Gastrocnemius medialis (tissue), 4 donors: ENCODE measurements around the gene BMP3. TPM values are rescaled to one million over a fixed set of nuclear protein-coding genes. Genes with fewer than 3 reads are reported as not detected.

ENCODE experiments used
- ATAC-seq, 2 donors: fragments of 150-250 bp; one replicate each; pipeline ENCODE4 v1.9.1; 2016
- DNase-seq, 2 donors: peaks; one replicate each; pipeline ENCODE4 v3.0.0-alpha.2; 2019
- H3K27ac ChIP-seq, 4 donors: fragments of 200-600 bp; sonication (generic); 1 replicate in 1 of 4; 2 replicates in 3 of 4; pipeline ENCODE4 v1.5.1; 2016 to 2018; ENCODE audit warnings: mild to moderate bottlenecking in 2 of 4, moderate library complexity in 1 of 4
- H3K27me3 ChIP-seq, 3 donors: fragments of 200-600 bp; sonication (generic) in 2 of 3; 1 replicate in 1 of 3; 2 replicates in 2 of 3; pipeline versions ENCODE4 v1.5.1 to v1.6.0; 2016 to 2019; ENCODE audit warnings: mild to moderate bottlenecking in 1 of 3, moderate library complexity in 1 of 3
- H3K36me3 ChIP-seq, 2 donors: fragments of 200-600 bp; sonication (generic) in 1 of 2; one replicate each; pipeline ENCODE4 v1.5.1; 2017 to 2018
- H3K4me1 ChIP-seq, 2 donors: fragments of 200-600 bp; sonication (generic) in 1 of 2; one replicate each; pipeline ENCODE4 v1.5.1; 2016 to 2017; ENCODE audit warnings: mild to moderate bottlenecking in 2 of 2
- H3K4me3 ChIP-seq, 4 donors: fragments of 200-600 bp; sonication (generic) in 3 of 4; 1 replicate in 1 of 4; 2 replicates in 3 of 4; pipeline ENCODE4 v1.5.1; 2016 to 2019; ENCODE audit warnings: mild to moderate bottlenecking in 2 of 4
- H3K9me3 ChIP-seq, 3 donors: fragments of 200-600 bp; sonication (generic) in 2 of 3; 1 replicate in 1 of 3; 2 replicates in 2 of 3; pipeline ENCODE4 v1.5.1; 2016 to 2019
- POLR2A ChIP-seq, 2 donors: fragments of 450-650 bp; IDR thresholded peaks; one replicate each; pipeline ENCODE4 v1.6.1; 2017; ENCODE audit warnings: antibody characterized with exemption in 2 of 2, mild to moderate bottlenecking in 2 of 2, moderate library complexity in 2 of 2
- in situ Hi-C, 4 donors: fragments of 200-750 bp; cut with MboI; loops; one replicate each; pipeline versions ENCODE4 v1.15.0 to v1.8.0; 2017; ENCODE audit warnings: low sequenced_read_pairs in 4 of 4
- intact Hi-C: fragments of 100-400 bp; cut with DNase I; formaldehyde crosslinking; loops from one replicate; pipeline ENCODE4 v1.15.1; 2023; ENCODE audit warnings: low total_unique reads
- total RNA-seq, 4 donors: library from RNA; depleted of rRNA; stranded (reverse); fragments of >200 nt; gene quantifications; one replicate each; pipeline versions ENCODE4 v1.1.0 to v1.2.3, GENCODE V29; 2016
- TF ChIP-seq, protein P1 (sequence below), 5 experiments: fragments of 450-650 bp in 3 of 5; fragments of 200-600 bp in 2 of 5; sonication (generic) in 2 of 5; IDR thresholded peaks in 4 of 5; conservative IDR thresholded peaks in 1 of 5; 1 replicate in 4 of 5; 2 replicates in 1 of 5; pipeline ENCODE4 v1.5.1; 2016 to 2019; ENCODE audit warnings: antibody characterized with exemption in 5 of 5, mild to moderate bottlenecking in 3 of 5, moderate library complexity in 3 of 5

BMP3 gene
- total RNA-seq, 4 donors from 2014 or later, result 0.11 to 0.51 (median 0.20) TPM

DNA sequence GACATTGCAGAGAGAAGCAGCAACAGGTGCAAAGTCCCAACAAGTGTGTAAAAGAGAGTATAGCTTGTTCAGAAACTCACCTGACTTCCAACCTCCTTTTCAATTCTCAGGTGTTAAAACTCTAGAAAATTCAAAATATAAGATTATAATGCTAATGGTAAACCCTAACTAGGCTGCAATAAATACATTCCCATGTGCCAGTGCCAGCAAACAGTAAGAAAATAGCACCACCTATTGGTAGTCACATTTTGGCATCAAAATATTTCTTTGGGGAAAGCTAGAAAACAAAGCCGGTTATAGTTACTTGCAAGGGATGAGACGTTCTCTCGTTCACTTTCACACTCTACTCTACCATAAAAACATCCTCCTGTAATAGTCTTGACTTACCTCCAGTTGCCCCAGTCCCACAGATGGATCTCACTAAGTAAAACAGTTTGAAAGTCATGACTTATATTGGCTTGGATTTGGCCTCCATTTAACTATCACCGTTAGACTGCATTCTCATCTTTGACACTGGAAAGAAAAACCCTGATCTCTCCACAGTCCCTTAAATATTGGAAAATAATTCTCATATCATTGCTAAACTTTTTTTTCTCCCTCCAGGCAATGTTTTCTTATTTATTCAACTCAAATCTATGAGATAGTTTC is 9.6 kb downstream of the BMP3 start:
- Histone ChIP-seq H3K27ac (no peak overlapping the region), H3K4me1 (no peaks in the 10 kb centered on the region), H3K4me3 (no peak overlapping the region), H3K36me3 (no peaks in the 10 kb centered on the region), H3K27me3 (peaks cover 0 to 5% (median 0%) of the 10 kb centered on the region in 3 donors), H3K9me3 (no peaks in the 10 kb centered on the region)
- DNase-seq, result no peak
- in situ Hi-C loops (no loop called here), intact Hi-C loops (loop anchor here (5.0 kb wide), 1 partner anchor 673 kb away; no protein-coding TSS in a partner anchor)
- ATAC-seq, result no peak
- no peak for TF ChIP-seq POLR2A (IDR thresholded peaks at IDR 0.05)
- TF ChIP-seq, protein P1, sequence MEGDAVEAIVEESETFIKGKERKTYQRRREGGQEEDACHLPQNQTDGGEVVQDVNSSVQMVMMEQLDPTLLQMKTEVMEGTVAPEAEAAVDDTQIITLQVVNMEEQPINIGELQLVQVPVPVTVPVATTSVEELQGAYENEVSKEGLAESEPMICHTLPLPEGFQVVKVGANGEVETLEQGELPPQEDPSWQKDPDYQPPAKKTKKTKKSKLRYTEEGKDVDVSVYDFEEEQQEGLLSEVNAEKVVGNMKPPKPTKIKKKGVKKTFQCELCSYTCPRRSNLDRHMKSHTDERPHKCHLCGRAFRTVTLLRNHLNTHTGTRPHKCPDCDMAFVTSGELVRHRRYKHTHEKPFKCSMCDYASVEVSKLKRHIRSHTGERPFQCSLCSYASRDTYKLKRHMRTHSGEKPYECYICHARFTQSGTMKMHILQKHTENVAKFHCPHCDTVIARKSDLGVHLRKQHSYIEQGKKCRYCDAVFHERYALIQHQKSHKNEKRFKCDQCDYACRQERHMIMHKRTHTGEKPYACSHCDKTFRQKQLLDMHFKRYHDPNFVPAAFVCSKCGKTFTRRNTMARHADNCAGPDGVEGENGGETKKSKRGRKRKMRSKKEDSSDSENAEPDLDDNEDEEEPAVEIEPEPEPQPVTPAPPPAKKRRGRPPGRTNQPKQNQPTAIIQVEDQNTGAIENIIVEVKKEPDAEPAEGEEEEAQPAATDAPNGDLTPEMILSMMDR (IDR thresholded peaks at IDR 0.05 in 4 of 5, conservative IDR thresholded peaks at IDR 0.05 in 1 of 5), result peak in 2 of 5 experiments; percentile 36 to 40

DNA sequence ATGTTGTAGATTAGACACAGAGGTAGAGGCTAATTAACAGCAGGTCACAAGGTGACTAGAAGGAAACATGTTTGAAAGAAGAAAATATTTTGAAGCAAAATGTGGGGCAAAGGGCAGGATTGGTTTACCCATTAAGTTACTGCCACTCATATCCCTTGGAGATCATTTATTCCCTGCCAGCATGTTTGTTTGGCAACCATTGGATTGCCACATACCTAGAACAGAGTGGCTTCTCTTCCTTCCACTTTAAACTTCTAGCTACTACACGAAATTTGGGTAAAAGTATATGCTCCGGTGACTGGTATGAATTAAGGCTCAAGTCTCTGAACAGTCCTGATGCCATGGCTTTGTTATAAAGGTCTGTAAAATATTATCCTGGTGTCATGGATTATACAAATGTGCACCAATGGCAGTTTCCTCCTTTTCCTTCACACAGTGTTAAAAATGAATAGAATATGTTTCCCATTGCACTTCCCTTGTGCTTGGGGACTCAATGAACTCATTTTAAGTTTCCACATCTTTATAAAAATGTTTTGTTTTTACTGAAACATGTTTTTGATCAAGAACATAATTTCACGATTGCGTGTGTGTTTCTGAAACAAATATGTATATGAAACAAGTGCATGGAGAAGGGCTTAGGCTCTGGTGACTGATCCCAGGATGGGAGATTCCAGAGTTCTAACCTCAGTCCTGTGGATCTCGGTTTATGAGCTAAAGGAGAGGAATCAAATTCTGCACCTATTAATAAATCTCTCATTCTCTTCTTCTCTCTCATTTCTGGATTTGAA is 12.3 kb downstream of the BMP3 start:
- ATAC-seq, result no peak
- H3K9me3 ChIP-seq, result no peaks in the 10 kb centered on the region
- no peaks in the 10 kb centered on the region for H3K4me1 ChIP-seq
- no peak overlapping the region for H3K4me3 ChIP-seq
- DNase-seq, result no peak
- in situ Hi-C loops, result no loop called here
- intact Hi-C loops, result loop anchor here (5.0 kb wide), 1 partner anchor 675 kb away; no protein-coding TSS in a partner anchor
- TF ChIP-seq POLR2A (IDR thresholded peaks at IDR 0.05), result no peak
- TF ChIP-seq, protein P1 (IDR thresholded peaks at IDR 0.05 in 4 of 5, conservative IDR thresholded peaks at IDR 0.05 in 1 of 5), result no peak
- no peaks in the 10 kb centered on the region for H3K36me3 ChIP-seq
- H3K27me3 ChIP-seq, result no peaks in the 10 kb centered on the region
- no peak overlapping the region for H3K27ac ChIP-seq

DNA sequence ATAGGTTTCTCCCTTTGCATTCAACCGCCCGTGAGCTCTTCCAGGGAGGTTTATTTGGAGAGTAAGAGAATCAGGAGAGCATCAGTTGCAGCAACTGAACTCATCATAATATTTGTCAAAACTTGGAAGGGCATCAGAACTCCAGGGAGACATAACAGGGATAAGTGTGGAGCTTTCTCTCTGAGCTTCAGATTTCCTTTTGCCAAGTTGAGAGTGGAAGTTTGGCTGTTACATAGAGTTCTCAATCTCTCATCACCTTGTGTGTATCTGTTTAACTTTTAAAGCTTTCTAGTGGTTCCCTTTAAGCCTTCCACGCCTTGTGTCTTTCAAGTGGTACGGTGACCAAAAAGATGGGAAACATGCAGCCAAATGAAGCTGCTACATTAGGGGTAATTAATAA is 18.8 kb downstream of the BMP3 start:
- ATAC-seq (no peak), DNase-seq (no peak)
- no peak overlapping the region for H3K27ac ChIP-seq
- in situ Hi-C loops (no loop called here), intact Hi-C loops (no loop called here)
- H3K4me3 ChIP-seq, result no peak overlapping the region
- no peaks in the 10 kb centered on the region for H3K9me3 ChIP-seq
- no peaks in the 10 kb centered on the region for H3K4me1 ChIP-seq
- H3K27me3 ChIP-seq, result no peaks in the 10 kb centered on the region
- H3K36me3 ChIP-seq, result no peaks in the 10 kb centered on the region
- TF ChIP-seq, protein P1 (IDR thresholded peaks at IDR 0.05 in 4 of 5, conservative IDR thresholded peaks at IDR 0.05 in 1 of 5), result no peak
- no peak for TF ChIP-seq POLR2A (IDR thresholded peaks at IDR 0.05)

DNA sequence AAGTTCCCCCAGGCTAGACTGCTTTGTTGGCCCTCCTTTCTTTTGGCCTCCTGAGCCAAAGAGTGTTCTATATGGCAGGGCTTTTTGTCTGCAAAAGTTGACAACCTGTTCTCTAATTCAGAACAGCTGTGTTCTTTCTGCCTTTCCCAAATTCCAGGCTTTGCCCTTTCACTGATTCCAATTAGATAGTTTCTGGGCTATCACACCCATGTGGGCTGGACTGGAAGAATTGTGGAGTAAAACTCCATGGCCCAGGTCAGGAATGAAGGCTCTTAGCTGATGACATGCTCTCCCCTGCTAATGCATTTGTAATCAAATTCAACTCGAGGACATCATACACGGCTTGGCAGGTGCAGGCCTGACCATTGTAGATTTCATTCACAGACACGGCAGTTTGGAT is 19.4 kb downstream of the BMP3 start:
- Histone ChIP-seq H3K9me3 (no peaks in the 10 kb centered on the region), H3K27ac (no peak overlapping the region), H3K27me3 (no peaks in the 10 kb centered on the region), H3K36me3 (no peaks in the 10 kb centered on the region), H3K4me1 (no peaks in the 10 kb centered on the region), H3K4me3 (no peak overlapping the region)
- TF ChIP-seq, protein P1 (IDR thresholded peaks at IDR 0.05 in 4 of 5, conservative IDR thresholded peaks at IDR 0.05 in 1 of 5), result no peak
- TF ChIP-seq POLR2A (IDR thresholded peaks at IDR 0.05), result no peak
- ATAC-seq, result no peak
- no peak for DNase-seq
- intact Hi-C loops (no loop called here), in situ Hi-C loops (no loop called here)
